Left cardiac atrium (tissue), 4 donors: ENCODE measurements around the gene PI4KA. TPM values are rescaled to one million over a fixed set of nuclear protein-coding genes. Genes with fewer than 3 reads are reported as not detected.
A peak's percentile ranks its signal among the peaks of the same experiment; 100 is the strongest.
"Not testable (repeated sequence)": the region's sequence is repeated elsewhere in the genome, so short reads cannot be mapped to it uniquely, and the experiment has no call there.

ENCODE experiments used
- ATAC-seq, 2 donors: fragments of 200-7000 bp; cut with Tn5 transposase; one replicate each; pipeline ENCODE4 v1.9.1; 2020; ENCODE audit warnings: mild to moderate bottlenecking in 2 of 2, moderate library complexity in 2 of 2
- DNase-seq: peaks from one replicate; pipeline ENCODE4 v3.0.0-alpha.2; 2020
- intact Hi-C, 2 donors: fragments of 100-400 bp; cut with DNase I; formaldehyde crosslinking; loops; one replicate each; pipeline versions ENCODE4 v1.14.1 to v1.15.1; 2022 to 2023
- total RNA-seq, 2 donors: library from RNA; stranded (reverse); fragmentation: NEBNext Ultra II Directional; extraction: Animal tissue kit (Norgen Biotek cat#: 25700); gene quantifications; one replicate each; pipeline ENCODE4 v1.2.1, GENCODE V29; 2021
- donor health status: DM: no; HTN: yes; CAD: no.
- donor health status: DM: no; HTN: yes; CAD: no; lungs with severe emphysema.
- donor health status: DM: yes; HTN: yes; CAD: no.
- donor health status: Dilated cardiomyopathy.

The PI4KA gene
- total RNA-seq, 2 donors from 2014 or later: 52.6 to 57.5 TPM

DNA sequence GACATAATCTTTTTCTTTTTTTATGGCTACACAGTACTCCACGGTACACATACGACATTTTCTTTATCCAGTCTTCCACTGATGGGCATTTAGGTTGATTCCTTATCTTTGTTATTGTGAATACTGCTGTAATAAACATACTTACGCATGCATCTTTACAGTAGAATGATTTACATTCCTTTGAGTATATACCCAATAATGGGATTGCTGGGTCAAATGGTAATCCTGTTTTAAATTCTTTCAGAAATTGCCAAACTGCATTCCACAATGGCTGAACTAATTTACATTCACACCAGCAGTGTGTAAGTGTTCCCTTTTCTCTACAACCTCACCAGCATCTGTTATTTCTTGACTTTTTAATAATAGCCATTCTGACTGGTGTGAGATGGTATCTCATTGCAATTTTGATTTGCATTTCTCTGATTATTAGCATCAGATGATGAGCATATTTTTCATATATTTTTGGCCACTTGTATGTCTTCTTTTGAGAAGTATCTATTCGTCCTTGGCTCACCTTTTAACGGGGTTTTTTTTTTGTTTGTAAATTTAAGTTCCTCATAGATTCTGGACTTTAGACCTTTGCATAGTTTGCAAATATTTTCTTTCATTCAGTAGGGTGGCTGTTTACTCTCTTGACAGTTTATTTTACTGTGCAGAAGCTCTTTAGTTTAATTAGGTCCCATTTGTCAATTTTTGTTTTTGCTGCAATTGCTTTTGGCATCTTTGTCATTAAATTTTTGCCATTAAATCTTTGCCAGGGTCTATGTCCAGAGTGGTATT lies 32.0 kb downstream of the PI4KA start:
- DNase-seq, ATAC-seq: not testable (repeated sequence)
- intact Hi-C loops: loop anchor here in 1 of 2 donors (10.0 kb wide), 1 partner anchor 62 kb away; no protein-coding TSS in a partner anchor

DNA sequence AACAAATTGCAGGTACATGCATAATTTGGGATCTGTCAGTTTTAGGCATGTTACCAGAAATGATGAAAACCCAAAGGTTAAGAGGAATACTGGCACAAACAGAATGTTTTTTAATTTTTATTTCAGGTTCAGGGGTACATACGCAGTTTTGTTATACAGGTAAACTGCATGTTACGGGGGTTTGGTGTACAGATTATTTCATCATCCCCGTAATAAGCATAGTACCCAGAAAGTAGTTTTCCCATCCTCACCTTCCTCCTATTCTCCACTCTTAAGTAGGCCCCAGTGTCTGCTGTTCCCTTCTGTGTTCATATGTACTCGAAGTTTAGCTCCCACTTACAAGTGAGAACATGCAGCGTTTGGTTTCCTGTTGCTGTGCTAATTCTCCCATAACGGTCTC lies 33.0 kb downstream of the PI4KA start:
- ATAC-seq (no peak), DNase-seq (no peak)
- intact Hi-C loops: loop anchor here in 1 of 2 donors (10.0 kb wide), 1 partner anchor 61 kb away; no protein-coding TSS in a partner anchor

DNA sequence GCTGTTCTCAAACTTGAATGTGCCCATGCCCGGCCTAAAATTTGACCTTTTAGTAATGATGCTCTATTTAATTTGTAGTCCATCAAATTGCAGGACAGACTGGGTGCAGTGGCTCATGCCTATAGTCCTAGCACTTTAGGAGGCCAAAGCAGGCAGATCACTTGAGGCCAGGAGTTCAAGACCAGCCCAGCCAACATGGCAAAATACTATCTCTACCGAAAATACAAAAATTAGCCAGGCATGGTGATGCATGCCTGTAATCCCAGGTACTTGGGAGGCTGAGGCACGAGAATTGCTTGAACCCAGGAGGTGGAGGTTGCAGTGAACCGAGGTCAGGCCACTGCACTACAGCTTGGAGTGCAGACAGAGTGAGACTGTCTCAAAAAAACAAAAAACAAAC lies 33.4 kb downstream of the PI4KA start:
- intact Hi-C loops: loop anchor here in 1 of 2 donors (10.0 kb wide), 1 partner anchor 60 kb away; no protein-coding TSS in a partner anchor
- not testable (repeated sequence) for ATAC-seq, DNase-seq

DNA sequence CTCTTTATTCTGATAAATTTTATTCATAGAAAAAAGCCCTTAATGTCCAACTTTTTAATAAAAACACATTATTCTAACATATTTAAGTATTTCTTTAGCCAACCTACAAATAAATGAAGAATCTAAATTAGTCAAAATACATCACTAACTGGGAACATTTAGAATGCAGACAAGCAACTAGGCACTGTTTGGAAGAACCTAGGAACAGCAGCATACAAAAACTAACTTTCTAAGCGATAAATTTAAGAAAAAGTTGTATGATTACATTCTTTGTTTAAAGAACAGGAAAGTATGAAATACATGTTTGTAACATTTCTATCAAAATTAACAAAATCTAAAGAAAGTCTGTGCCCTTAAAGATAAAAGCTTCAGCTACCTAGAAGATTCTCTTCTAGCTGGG lies 35.3 kb downstream of the PI4KA start:
- ATAC-seq (no peak), DNase-seq (no peak)
- intact Hi-C loops: loop anchor here in 1 of 2 donors (10.0 kb wide), 1 partner anchor 58 kb away; no protein-coding TSS in a partner anchor

DNA sequence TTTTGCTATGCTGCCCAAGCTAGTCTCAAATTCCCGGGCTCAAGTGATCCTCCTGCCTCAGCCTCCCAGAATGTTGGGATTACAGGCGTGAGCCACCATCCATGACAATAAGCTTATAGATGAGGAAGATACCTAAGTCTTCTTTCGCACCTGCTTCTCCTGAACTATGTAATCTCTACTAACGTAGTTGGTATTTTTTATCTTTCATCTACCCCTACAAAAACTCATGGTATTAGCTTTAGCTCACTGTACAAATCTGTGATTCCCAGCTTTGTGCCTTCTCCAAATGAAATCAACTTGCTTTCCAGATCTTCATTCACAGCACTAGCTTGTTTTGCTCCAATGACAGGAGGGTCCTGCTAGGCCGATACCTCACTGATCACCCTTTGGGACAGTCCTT lies 36.4 kb downstream of the PI4KA start:
- intact Hi-C loops: loop anchor here in 1 of 2 donors (10.0 kb wide), 1 partner anchor 57 kb away; no protein-coding TSS in a partner anchor
- DNase-seq: no peak
- ATAC-seq: no peak

DNA sequence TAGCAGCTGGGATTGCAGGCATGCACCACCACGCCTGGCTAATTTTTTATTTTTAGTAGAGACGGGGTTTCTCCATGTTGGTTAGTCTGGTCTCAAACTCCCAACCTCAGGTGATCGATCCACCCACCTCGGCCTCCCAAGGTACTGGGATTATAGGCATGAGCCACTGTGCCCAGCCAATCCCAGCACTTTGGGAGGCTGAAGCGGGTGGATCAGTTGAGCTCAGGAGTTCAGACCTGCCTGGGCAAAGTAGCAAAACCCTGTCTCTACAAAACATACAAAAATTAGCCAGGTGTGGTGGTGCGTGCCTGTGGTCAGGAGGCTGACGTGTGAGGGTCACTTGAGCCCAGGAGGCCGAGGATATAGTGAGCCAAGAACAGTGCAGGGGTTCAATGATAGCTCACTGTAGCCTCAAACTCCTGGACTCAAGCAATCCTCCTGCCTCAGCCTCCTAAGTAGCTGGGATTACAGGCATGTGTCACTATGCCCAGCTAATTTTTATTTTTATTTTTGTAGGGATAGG lies 36.8 kb downstream of the PI4KA start:
- intact Hi-C loops: loop anchor here in 1 of 2 donors (10.0 kb wide), 1 partner anchor 57 kb away; no protein-coding TSS in a partner anchor
- not testable (repeated sequence) for ATAC-seq, DNase-seq

DNA sequence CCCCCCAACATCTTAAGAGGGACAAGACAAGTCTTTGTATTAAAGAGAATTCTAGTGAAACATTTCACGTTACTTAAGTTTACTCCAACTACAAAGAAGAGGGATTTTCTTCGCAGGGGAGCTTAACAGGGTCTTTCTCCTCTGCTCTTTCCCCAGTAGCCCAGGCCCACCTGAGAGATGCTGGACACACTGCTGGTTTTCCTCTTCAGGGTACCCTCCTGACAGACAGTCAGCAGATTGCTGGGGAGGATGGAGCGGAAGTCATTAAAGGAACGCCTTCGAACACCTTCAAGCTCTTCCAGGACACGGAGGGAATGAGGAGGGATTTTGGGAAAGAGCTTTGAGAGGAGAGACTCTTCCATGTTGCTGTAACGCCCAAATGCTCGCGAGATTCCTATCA lies 39.1 kb downstream of the PI4KA start:
- DNase-seq: no peak
- intact Hi-C loops: no loop called here
- ATAC-seq: no peak

DNA sequence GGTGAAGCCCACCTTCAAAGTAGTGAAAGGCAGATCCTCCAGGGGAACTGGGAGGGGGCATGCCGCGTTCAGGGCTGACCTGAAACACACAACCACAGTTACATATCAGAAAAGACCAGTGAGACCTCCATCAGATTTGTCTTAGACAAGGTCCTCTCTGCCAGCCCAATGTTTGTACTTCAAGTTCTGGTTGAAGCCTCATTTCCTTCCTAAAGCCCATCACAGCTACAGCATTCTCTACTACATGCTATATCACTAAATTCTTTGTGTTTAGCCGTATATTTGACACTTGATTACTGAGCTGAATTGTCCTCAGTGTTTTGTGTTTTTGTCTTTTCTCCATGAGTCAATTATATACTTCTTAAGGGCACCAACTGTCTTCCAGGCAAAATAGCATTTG lies 40.1 kb downstream of the PI4KA start:
- intact Hi-C loops: no loop called here
- ATAC-seq (no peak), DNase-seq (no peak)

DNA sequence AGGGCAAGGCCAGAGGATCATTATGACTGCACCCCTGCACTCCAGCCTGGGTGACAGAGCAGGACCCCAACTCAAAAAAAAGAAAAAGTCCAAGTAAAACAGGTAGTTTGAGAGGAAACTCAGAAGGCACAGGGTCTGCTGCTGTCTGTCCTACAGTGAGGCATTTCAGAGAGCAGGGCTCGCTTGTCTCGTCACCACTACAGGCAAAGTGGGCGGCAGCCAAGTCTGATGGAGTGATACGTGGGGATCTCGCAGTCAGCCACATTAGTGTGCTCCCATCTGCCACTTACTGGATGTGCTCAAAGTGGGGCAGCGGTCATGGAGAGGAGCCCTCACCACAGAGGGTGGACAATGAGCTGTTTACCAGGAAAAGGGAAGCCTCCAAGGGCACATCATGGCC lies 42.1 kb downstream of the PI4KA start:
- intact Hi-C loops: no loop called here
- no peak for ATAC-seq
- no peak for DNase-seq

DNA sequence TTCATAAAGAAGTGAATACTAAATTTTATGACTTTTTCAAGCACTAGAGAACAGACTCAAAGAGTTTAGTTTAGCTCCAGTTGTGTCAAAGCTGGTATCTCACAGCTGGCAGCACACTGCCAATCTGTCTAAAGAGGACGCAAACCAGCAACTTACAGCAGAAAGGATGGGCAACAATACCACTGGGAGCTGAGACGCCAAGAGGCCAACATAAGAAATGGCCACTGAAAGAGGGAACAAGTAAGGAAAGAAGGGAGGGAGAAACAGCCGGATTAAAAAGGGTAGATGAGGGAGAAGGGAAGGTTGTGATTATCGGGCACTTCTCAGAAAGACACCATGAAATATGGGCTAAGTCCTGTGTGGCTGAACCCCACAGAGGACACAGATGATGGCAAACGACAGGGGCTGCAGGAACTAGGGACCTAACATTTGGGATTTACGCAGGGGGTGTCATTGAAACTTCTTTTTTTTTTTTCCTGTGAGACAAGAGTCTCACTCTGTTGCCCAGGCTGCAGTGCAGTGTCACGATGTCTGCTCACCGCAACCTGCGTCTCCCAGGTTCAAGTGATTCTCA lies 43.0 kb downstream of the PI4KA start:
- ATAC-seq: no peak
- DNase-seq: no peak
- intact Hi-C loops: no loop called here

DNA sequence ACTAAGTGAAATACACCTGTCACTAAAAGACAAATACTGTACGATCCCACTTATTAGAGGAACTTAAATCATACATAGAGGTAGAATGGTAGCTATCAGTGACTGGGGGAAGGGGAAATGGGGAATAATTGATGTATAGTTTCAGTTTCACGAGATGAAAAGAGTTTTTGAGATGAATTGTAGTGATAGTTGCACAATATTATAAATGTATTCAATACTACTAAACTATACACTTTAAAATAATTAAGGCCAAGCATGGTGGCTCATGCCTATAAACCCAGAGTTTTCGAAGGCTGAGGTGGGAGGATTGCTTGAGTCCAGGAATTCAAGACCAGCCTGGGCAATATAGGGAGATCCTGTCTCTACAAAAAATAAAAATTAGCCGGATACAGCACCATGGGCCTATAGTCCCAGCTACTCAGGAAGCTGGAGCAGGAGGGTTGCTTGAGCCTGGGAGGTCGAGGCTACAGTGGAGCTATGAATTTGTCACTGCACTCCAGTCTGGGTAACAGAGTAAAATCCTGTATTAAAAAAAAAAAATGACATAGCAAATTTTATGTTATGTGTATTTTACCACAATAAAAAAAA lies 44.3 kb downstream of the PI4KA start:
- DNase-seq (no peak), ATAC-seq (no peak)
- intact Hi-C loops: no loop called here

DNA sequence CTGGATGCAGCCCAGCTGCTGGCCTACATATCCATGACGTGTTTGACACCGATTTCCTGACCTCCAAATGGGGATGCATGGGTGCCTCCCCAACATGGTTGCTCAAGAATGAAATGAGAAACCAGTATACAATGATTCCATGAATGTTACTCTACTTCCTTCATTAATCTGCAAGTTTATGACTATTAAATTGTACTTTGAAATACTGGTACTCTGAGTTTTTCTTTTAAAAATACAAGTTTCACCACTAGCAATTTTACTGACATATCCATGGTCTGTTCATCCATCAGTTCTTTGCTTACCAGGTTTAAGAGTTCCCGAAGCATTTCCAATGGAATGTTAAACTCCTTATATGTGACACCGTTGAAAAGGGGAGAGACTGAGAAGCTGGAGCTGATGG lies 45.6 kb downstream of the PI4KA start:
- ATAC-seq (no peak), DNase-seq (no peak)
- intact Hi-C loops: no loop called here

DNA sequence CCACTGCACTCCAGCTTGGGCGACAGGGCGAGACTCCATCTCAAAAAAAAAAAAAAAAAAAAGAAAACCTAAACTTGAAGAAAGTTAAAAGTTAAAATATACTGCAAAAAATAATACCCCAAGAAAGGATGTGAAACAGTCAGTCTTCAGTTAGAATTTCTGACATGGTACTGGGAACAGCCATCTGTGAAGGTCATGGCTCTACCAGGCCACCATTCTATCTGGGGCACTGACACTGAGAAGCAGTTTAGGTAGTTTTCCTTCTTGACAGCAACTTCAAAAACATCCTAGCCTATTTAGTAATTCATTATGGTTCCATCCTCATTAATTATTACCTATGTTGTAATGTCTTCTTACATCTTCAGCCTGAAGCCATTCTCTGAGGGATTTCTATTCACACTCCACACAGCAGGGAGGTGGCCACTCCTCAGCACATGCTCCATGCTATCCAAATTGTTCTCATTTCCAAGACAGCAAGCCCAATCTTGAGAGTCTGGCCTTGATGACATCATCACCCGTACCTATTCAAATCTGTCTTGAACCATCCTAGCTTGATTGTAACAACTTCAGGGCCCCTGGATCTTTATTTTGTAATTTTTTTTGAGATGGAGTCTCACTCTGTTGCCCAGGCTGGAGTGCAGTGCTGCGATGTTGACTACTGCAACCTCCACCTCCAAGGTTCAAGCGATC lies 46.5 kb downstream of the PI4KA start:
- ATAC-seq (no peak), DNase-seq (no peak)
- intact Hi-C loops: no loop called here

DNA sequence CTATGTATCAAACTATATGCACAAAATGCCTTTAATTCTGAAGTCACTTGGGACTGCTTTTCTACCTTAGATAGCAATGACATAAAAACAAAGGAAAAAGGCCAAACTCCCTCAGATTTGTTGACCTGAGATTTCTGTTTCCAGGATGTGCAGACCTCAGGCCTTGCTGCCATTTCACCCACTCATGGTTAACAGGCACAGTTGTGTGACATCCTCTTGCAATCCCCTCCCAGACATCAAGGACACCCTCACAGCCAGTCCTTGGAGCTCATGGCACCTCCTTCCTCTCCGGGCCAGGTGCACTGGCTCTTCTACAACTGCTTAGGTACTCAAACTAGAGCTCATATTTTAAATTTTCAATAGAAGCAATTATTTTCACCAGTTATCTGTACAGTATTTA lies 47.4 kb downstream of the PI4KA start:
- intact Hi-C loops: no loop called here
- ATAC-seq: no peak
- no peak for DNase-seq

DNA sequence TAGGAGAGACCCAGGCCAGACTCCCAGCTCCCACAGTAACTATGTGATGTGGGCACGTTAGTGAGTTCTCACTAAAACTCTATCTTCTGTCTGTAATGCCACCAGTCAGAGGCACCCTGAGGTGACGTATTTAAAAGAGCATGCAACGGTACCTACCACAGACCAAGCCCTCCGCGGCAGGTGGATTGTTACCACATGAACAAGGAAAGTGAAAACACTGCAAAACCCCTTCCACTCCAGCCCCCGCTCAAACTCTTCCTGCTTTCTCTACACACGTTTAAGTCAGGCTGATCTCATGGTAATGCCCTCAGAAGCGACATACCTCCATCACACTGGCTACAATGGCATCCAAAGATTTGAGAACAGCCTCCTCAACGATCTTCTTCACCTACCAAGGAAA lies 48.0 kb downstream of the PI4KA start:
- intact Hi-C loops: no loop called here
- ATAC-seq (no peak), DNase-seq (no peak)

DNA sequence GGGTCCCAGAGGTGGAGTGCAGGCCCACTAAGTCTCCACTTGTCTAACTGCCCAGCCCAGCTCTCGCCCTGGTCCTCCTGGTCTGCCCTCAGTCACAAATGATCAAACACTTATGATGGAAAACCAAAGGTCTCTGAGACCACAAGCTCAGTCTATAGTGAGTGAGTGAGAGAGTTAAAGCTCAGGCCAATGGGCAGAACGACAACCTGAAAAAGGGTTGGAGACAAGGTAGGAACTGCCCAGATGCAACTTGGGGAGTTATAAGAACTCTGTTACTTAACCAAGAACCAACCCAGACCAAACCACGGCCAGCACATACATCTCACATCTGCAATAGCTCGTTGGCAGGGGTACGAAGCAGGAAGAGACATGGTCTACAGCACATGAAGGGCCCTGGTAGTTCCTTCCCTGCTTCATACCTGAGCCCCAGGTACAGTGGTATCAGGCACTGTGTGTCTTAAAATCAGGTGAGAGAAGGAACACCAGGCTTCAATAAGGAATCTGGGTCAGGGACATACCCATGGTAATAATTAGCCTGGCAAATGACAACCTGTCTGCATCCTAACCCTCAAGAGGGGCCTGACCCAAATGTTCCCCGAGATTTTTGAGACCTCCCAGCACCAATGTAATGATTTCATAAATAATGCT lies 48.9 kb downstream of the PI4KA start:
- DNase-seq (no peak), ATAC-seq (no peak)
- intact Hi-C loops: loop anchor here in 1 of 2 donors (10.0 kb wide), 1 partner anchor 75 kb away; no protein-coding TSS in a partner anchor

DNA sequence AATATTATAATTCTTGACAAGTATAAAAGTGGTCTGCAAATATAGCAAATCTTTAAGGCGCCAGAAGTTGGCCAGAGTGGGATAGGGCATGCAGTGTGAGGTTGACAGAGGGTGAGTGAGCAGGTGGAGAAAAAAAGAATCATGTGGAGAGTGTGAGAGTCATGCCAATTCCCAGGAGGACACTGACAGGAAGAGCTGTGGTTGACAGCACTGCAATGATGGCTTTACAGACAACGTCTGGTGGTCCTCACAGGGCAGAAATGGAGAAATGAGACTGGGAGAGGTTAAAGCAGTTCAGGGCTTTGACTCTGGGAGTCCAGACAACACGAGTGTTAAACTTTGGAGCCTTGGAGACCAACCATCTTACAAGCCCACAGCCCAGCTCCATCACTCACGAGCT lies 49.8 kb downstream of the PI4KA start:
- intact Hi-C loops: loop anchor here in 1 of 2 donors (10.0 kb wide), 1 partner anchor 76 kb away; no protein-coding TSS in a partner anchor
- no peak for ATAC-seq
- no peak for DNase-seq

DNA sequence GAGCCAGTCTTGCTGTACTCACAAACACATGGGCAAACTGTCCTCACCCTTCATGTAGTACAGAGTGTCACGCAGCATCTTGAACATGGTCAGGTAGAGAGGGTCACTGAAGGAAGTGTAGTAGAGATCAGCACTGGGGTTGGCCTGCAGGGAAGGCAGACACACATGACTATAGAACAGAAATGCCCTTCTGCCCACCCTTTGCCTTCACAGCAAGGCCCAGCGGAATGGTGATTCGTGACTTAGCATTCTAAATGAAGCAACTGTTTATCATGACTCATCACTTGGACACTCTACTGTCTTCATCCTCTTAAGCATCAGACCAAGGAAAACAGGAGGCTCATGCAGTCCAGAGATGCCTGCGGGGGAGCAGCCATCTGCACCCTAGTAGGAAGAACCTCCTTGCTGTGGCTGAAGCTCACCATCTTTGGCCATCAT lies 51.3 kb downstream of the PI4KA start:
- ATAC-seq (peak in 1 of 2 donors; percentile 82), DNase-seq (no peak)
- intact Hi-C loops: loop anchor here in 1 of 2 donors (10.0 kb wide), 1 partner anchor 77 kb away; no protein-coding TSS in a partner anchor
